ENCODE results near the gene DGKD.
"Not testable (repeated sequence)": the region's sequence is repeated elsewhere in the genome, so short reads cannot be mapped to it uniquely, and the experiment has no call there.

DGKD gene

DNA sequence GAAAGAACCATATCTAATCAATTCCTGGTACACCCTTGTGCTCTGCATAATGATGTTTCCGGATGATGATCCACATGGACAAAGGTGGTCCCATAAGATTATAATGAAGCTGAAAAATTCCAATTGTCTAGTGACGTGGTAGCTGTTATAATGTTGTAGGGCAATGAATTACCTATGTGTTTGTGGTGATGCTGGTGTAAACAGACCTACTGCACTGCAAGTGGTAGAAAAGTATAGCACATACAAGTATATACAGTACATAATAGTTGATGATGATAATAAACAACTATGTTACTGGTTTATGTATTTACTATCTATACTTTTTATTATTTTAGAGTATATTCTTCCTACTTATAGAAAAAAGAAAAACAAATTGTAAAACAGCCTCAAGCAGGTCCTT, 8.4 kb downstream of the DGKD start:
- no peak for DNase-seq (ENCODE audit: low read depth in 2 of 2)

DNA sequence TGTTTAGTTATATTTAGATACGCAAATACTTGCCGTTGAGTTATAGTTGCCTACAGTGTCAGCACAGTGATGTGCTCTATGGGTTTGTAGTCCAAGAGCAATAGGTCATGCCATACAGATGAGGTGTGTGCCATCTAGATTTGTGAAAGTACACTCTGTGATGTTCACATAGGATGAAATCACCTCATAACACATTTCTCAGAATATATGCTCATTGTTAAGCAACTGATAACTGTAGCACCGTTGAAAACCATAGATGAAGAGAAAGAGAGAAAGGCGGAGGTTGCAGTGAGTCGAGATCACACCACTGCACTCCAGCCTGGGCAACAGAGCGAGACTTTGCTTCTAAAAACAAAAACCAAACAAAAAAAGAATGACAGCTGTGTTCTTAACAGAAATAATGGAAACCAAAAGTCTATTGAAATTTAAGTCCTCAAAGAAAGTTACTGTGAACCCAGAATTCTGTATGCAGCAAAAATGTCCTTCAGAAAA, 9.5 kb downstream of the DGKD start:
- no peak for DNase-seq (ENCODE audit: low read depth in 2 of 2)

DNA sequence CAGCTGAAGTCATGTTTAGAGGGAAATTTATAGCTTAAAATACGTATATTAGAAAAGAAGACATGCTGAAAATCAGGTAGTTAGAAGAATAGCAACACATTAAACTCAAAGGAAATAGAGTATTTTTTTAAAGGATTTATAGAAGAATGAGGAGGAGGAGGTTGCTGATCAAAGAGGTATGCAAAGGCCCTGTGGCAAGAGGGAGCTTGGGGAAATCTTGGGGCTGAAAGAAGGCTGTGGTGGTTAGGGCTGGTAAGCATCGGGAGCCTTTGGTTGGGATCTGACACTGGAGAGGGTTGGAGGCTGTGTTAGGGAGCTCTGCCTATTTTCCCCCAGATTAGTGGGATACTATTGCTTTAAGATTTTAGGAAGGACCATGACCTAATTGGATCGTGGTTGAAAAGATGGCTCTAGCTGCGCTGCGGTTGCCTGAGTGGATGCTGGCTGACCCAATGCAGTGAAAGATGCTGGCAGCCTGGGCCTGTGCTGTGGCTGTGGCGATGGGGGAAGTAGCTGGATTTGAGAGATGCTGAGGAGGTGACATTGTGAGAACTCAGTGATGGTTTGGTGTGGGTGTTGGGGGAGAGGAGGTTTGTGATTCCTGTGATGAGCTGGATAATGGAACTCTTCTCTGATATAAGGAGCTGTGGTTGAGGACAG, 11.7 kb downstream of the DGKD start:
- no peak for DNase-seq (ENCODE audit: low read depth in 2 of 2)

DNA sequence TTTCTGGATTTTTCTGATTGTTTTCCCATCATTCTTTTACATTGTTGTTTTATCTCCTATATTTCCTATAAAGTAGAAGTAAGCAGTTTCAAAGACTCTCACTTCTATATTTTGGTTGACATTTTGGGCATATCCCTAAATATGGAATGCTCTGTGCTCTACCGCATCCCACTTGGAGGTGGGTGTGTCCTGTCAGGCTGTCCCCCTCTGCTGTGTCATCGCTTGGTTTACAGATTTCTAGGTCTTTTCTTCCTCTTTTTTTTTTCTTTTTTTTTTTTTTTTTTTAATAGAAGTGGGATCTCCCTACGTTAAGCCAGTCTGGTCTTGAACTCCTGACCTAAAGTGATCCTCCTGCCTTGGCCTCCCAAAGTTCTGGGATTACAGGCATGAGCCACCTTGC, 13.3 kb downstream of the DGKD start:
- no peak for DNase-seq (ENCODE audit: low read depth in 2 of 2)

DNA sequence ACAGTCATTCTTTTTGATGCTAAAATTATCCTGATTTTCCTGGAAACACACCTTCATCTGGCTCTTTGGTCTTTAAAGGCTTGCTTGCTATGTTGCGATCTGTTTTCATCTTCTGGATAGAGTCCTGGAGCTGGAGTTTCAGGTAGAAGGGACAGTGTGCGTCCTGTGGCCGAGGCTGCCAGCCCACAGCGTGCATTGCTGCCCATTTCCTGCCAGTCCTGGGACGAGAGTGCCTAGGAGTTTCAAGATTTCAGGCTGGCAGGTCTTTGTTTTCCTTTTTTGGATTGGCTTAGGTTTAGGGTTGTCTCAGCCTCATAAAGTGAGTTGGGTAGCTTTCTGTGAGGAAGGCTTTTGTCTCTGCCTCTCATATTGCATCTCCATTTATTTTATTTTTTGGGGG, 14.5 kb downstream of the DGKD start:
- DNase-seq (ENCODE audit: low read depth in 2 of 2): no peak

DNA sequence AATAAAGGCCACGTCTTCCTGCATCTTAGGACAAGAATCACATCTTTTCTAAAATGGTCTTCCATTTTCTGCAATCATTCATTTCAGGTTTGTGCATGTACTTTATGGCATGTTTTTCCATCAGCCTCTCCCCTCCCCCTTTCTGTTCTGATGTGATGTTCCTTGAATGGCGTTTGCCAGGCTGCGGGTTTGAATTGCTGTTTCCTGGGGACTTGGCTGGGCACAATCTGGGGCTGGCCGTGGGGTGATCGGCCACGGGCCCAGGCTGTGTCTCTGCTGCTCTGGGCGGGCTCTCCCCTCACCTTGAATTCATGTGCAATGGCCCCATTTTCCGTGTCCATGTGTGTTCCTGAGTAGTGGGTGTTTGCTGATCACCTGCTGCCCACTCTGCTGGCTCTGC, 15.2 kb downstream of the DGKD start:
- DNase-seq (ENCODE audit: low read depth in 2 of 2): no peak

DNA sequence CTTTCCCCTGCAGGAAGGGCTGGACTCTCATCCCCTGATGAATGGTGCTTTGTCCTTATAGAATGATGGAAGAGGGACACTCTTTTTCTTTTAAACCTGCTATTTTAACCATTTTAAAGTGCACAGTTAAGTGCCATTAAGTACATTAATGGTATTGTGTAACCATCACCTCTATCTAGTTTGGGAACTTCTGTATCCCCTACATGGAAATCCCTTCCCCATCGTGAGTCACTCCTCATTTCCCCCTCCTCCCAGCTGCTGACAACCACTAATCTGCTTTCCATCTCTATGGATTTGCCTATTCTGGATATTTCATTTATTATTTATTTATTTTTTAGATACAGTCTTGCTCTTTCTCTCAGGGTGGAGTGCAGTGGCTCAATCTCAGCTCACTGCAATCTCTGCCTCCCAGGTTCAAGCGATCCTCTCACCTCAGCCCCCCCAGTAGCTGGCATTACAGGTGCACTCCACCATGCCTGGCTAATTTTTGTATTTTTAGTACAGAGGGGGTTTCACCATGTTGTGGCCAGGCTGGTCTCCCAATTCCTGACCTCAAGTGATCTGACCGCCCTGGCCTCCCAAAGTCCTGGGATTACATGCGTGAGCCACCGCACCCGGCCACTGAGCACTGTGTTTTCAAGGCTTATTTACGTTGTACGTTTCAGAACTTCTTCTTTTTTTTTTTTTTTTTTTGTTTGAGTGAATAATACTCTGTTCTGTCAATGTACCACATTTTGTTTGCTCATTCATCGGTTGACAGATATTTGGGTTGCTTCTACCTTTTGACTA, 15.8 kb downstream of the DGKD start:
- no peak for DNase-seq (ENCODE audit: low read depth in 2 of 2)

DNA sequence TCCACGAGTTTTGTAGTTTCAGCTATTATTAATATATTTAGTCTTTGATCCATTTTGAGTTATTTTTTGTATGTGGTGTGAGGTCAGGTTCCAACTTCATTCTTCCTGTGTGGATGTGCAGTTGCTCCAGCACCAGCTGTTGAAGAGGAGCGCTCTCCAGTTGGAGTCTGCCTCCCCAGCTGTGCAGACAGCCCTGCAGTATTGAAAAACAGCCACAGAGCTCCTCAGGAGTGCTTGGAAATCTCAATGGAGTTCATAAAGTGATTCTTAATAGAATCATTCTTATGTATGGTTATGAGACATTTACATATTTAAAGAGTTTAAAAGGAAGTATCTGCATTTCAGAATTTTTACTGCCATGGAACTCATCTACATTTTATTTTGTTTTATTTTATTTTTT, 17.3 kb downstream of the DGKD start:
- DNase-seq (ENCODE audit: low read depth in 2 of 2): no peak

DNA sequence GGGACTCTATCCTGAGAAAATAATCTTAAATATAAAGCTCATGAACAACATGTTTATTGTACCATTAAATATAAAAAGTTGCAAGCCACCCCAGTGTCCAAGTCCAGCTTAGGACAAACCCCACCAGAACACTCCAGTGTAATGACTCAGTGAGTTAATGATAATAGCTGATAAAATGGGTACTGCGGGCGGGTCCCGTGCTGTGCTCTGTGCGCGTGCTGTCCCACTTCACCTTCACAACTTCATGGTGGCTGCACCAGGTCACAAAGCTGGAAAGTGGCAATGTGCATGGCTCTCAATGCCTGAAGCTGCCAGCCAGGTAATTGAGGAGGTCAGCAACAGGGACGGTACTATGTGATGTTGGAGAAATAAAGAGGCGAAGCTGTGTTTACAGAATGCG, 18.6 kb downstream of the DGKD start:
- DNase-seq (ENCODE audit: low read depth in 2 of 2): no peak

DNA sequence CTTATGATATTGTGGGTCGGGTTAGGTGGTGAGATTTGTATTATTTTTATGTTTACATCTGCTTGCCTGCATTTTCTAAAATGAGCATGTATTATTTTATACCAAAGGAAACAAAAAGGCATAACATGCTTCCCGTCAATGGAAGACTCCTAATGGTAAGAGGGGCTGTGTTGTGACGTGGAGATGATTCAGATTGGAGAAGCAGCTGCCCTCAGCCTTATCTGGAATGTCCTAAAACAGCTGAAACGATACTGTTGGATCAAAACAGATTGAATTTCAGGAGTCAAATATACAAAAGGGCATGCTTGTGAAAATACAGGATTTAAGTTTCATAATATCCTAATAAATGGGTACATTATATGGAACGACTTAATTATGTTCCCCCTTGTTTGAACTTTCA, 19.0 kb downstream of the DGKD start:
- DNase-seq (ENCODE audit: low read depth in 2 of 2): no peak

DNA sequence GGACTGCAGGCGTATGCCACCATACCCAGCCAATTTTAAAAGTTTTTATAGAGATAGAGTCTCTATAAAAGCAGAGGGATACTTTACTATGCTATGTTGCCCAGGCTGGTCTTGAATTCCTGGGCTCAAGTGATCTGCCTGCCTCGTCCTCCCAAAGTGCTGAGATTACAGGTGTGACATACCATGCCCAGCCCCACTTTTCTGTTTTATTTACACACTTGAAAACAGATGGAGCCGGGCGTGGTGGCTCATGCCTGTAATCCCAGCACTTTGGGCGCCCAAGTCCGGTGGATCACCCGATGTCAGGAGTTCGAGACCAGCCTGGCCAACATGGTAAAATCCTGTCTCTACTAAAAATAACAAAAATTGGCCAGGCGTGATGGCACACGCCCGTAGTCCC, 20.5 kb downstream of the DGKD start:
- not testable (repeated sequence) for DNase-seq (ENCODE audit: low read depth in 2 of 2)

DNA sequence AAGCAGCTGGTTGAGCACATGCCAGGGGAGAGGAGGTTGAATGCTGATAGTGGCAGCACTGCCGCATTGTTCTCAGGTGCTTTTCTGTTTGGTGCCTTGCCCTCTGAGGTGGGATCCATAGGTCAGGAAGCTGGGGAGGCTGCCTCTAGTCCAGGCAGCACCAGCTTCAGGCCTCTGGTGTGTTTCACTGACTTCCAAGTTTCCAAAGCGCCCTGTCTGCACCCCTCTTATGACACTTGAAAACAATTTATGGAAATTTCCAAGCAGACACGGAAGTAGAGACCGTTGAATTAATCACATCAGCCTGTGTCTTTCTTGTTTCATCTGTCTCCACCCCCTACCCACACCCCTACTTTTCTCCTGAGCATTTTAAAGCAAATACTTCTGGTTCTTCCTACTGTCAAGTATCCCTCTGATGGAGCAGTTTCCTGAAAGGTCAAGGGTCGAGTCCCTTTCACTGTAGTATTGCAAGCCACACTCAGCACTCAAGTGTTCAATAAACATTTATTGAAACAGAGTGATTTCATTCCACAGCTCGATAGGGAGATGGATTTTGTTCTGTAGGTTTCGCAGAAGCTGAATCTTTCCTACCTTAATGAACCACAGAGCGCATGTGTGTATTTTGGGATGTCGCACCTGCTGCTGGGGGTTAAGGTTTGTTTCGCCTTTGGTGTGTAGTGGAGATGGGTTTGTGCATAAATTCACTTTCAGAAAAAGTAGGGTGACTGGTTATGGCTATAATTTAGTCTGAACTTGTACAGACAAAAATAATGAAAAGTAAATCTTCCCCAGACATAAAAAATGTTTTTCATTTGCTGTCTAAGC, 21.4 kb downstream of the DGKD start:
- DNase-seq (ENCODE audit: low read depth in 2 of 2): no peak

DNA sequence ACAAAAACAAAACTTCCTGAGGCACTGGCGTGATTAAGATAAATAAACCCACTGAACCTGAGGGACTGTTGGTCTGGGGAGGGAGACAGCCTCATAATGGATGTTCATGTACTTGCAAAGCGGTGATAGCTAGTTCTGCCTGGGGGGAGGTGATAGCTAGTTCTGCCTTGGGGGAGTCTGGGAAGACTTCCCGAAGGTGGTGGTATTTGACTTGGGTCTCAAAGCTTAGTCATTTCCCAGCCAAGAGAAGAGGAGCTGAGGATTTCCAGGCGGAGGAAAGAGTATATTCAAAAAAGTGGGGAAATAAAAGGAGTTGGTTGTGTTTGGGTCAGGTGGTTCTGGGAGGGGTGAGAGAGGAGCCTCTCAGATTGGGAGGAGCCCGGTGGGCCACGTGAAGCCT, 24.7 kb downstream of the DGKD start:
- no peak for DNase-seq (ENCODE audit: low read depth in 2 of 2)

DNA sequence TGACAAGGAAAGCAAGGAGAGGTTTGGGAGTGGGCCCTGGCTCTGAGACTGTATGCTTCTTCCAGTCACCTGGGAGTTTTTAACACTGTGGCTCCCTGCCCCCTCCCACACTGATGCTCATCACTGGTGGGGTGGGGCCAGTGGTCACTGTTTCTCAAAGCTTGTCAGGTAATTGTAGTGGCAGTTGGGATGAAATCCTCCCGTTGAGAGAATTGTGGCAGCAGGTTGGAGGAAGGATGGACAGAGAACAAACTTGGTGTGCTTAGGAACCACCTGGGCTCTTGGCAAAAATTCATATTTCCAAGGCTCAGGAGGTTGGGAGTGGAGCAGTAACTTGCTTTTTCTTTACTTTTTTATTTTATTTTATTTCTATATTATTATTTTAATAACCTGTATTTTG, 25.1 kb downstream of the DGKD start:
- DNase-seq (ENCODE audit: low read depth in 2 of 2): no peak

DNA sequence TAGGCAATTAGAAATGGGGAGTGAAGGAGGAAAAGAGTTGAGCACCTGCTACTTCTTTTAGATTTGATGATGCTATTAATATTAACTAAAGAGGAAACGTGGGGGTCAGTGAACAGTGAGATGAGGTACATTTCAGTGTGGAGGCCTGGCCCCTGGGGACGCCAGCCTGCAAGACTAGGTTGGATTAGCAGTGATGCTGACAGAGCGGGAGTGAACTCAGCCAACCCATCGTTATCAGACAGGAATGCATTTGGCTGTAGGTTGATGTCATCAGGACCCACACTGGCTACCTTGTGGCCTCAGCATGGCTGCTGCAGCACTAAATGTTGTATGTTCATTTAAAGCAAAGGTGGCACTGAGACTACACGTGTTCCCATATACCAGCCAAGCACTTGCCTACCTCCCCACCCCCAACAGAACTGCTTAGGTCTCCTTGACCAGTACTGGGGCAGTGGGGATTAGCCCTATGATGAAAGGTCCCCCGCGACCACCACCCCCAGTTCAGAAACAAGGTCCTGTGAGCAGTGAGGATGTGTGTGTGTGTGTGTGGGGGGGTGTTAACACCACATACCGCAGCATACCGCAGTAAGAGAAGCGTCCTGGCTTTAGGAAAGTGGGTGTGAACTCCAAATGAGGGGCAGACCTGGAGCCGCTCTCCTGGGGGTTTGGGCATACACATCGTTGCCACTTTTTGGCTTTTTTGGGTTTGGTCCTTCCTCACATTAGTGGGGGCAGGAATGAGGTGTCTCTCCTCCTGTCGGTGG, 26.0 kb downstream of the DGKD start:
- no peak for DNase-seq (ENCODE audit: low read depth in 2 of 2)

DNA sequence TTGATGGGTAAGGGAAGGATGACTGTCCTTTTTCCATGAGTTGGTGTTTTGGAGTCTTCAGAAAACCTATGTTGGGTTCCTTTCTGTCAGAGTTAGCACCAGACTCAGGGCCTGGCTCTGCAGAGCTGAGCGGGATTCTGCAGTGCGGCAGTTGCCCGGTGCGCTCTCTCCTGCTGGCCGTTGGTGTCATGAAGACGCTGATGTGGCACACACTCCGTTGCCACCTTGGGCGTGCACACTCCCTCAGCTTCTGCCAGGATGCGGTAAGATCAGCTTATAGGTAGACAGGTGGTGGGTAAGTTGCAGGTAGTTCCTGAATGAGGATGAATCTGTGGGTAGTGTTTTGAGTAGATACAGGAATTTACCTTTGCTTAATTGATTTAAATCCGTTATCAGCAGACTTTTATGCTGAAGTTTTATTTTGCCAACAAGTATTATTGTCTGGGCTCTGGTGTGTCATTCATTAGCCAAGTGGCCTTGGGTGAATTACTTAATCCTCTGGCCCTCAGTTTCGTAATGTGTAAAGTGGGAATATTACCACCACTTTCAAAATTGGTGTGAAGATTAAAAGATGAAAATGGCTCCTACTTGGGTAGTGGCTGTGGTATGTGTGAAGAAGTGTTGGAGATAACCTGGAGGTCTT, 26.8 kb downstream of the DGKD start:
- DNase-seq (ENCODE audit: low read depth in 2 of 2): no peak

DNA sequence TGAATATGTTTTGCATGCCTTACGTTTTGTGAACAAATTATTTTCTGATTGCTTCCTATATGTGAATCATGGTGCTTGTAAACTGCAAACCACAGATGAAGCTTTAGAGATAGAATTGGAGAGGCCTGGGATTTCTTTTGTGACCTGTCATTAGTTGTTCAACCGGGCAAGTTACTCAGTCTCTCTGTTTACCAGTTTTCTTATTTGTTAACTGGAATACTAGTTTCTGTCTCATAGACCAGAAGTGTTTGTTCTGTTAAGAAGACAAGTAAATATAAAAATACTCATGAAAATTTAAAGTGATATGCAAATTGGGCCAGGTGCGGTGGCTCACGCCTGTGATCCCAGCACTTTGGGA, 27.3 kb downstream of the DGKD start:
- no peak for DNase-seq (ENCODE audit: low read depth in 2 of 2)

DNA sequence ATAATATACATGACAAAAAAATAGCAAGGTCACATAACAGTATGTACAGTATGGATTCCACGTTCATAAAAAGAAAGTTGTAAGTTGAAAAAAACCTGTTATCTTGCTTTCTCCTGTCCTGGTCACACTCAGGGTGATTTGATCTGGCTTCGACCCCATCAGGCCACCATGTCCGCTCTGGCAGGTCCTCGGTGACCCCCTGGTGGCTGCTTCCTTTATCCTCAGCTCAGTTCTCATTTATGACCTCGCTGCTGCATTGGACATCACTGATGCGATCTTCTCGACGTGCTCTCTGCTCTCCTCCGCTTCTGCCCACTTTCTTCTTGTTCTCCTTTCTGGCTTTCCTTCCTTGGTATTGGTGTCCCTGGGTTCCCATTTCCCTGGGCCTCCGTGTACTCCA, 29.7 kb downstream of the DGKD start:
- no peak for DNase-seq (ENCODE audit: low read depth in 2 of 2)

DNA sequence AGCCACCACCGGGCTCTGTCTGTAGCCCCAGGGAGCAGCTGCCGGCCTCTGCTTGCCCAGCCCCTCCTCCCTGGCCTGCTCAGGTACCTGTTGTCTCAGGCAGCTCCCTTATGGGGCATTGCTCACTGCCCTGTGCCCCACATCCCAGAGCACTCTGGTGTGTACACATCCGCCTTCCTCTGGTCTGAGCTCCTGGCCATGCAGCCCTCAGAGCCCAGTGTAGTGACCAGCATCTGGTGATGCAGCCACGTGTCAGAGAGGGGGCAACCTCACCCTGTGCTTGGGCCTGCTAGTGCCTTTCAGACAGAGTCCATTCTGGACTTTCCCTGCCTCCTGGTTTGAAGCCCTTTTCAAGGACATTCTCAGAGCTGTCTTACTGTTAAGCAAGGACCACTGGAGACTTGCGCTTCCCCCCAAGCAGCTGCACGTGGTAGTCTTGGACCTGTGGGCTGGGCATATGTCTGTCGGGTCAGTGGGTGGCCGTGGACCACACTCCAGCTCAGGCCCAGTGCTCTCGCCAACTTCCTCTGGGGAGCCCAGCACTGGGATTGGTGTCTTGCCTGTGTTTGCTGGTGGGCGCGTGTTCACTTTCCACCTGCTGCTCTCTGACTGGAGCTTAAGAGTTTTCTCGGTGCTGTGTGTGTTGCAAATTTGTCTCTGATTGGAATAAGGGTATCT, 30.7 kb downstream of the DGKD start:
- no peak for DNase-seq (ENCODE audit: low read depth in 2 of 2)

DNA sequence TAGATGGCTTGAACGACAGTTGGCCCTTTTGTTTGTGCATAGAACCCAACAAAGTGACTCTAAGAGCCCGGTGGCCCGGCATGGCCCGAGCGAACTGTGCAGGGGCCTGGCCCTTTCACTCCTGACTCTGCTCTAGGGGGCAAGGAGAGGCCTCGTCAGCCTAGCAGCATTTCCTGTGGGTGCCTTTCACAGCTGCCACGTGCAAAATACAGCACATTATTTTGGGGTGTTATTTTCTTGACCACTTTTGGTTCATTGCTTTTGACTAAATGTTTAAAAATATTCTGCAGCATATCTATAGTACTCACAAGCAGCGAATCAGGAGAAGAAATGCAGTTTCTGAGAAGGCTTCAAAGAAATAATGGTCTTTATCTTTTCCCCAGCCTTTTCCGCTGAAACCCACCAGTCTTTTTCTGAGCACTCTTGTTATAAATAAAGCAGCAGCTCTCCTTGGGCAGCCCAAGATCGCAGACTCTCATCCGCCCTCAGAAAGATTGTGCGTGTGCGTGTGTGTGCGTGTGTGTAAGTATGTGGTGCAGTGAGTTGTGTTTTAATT, 31.3 kb downstream of the DGKD start:
- DNase-seq (ENCODE audit: low read depth in 2 of 2): no peak

Measured in stimulated activated CD8-positive, alpha-beta memory T cell treated with anti-CD3 and anti-CD28 coated beads, Interleukin-15, amount 100 ng/mL, for 4 hours (primary cell).